Right renal cortex interstitium (tissue), 3 donors: ENCODE measurements around the gene CALY. TPM values are rescaled to one million over a fixed set of nuclear protein-coding genes. Genes with fewer than 3 reads are reported as not detected.

Experiments used
- DNase-seq, 3 donors: peaks; one replicate each; pipeline ENCODE4 v3.0.0-alpha.2; 2013; ENCODE audit warnings: low read depth in 3 of 3, low spot score in 2 of 3
- polyA plus RNA-seq, 3 donors: library from polyadenylated mRNA; unstranded; fragments of 120-200 nt; gene quantifications; one replicate each; pipeline ENCODE4 v1.2.1, GENCODE V29; 2013; ENCODE audit not compliant: insufficient read length in 3 of 3

CALY gene
- polyA plus RNA-seq, 3 donors = not detected

DNA sequence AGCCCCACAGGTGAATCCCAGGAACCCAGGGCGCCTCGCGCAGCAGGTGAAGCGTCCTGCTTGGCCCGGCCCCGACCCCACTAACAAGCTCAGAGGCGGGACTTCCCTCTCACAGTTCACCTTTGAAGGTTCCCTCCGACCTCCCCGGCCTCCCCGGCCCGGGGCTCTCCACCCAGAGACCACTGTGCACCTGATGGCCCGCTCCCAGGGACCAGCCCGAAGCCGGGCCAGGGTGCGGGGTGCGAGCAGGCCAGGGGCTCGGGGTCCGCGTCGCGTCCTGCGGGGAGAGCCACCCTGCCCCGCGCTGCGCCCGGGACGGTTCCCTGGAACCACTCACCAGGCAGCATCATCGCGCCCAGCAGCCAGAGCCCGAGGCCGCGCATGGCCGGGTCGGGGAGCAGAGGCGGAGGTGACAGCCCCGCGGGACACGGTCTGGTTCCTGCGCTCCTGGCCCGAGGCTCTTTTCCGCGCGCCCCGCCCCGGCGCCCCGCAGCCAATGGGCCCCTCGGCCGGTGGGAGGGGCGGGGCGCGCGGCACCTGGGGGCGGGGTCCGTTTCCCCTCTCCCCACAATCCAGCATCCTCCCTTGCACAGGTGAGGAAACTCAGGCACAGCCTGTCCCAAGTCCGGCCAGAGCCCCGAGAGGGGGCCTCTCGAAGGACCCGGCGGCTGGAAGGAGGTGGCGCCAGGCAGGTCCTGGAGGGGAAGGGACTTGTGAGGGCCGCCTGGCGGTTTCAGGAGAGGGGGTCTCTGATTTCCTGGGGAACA is 60.1 kb downstream of the CALY start, which contains the start of gene ADAM8:
TSS of gene ADAM8 (minus strand) at position 434 of the 767 bp plus-strand sequence. CDS start at position 383, 51 bp downstream.
- no peak for DNase-seq

DNA sequence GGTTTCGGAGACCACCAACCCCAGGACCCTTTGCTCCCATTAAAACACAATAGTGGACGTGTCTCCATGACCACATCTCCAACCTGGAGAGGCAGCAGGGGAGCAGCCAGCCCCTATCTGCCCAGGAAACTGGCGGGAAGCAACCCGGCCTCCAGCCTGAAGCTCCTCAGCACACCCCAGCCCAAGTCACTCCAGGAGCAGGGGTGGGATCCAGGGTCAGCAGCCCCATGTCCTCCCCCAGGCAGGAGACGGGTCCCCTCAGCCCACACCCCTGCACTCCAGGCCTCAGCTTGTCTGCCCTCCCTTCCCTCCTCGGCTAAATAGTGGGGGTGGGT is 60.6 kb downstream of the CALY start:
- DNase-seq = no peak

DNA sequence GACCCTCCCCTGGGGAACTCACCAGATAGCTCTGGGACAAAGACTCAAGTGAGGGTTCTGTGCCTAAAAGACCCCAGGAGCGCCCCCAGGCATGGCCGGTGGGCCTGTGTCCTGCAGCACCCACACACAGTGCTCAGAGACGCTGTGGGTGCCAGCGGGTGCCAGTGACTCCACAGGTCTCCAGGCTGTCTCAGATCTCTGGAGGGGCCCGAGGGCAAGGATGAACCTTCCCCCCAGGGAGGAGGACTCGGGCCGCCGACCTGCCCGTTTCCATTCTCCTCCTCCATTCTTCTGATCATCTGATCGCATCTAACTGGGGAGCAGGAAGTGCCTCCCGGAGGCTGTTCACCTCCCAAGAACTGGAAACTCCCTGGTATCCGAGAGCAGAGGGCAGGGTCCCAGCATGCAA is 61.0 kb downstream of the CALY start:
- no peak for DNase-seq

DNA sequence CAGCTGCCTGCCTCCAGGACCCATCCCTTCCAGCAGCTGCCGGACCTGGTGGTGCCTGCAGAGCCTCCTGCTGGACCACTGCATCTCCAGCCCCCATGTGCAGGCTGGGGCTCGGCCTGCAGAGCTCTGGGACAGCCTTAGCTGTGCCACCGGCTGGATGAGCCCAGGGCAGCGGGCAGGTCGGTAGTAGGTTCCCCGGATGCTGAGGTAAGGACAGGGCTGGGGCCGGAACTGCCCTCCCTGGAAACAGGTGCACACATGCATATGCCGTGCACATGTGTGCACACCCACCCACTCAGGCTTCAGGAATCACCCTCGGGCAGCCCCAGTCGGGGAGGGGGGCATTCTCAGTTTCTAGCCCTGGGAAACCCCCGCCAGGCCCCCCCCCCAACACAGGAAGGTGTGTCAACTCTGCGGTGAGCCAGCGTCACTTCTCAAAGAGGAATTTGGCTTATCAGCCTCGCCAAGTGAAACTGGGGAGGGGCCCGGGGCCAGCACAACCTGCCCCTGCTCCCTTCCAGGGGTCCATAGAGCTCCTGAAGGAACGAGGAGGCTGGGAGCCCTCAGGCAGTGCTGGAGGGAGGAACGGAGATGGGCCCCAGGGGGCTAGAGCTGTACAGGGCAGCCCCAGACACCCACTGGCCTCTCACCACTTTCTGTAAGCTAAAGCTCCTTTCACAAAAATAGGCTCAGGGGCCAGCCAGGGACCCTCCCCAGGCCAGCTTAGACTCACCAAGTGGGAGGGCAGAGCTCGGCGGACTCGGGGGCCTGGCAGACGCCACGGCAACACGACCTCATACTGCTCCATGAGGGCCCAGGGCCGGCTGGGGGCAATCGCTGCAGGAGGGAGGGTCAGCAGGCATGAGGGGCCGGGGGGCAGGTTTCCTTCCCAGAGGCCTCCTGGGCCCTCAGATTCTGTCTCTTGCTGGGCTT is 61.7 kb downstream of the CALY start:
- no peak for DNase-seq

Other genes with a start within 250 kb of the CALY start
- gene ADGRA1, start 249.0 kb downstream of the CALY start, polyA plus RNA-seq = 1 to 10 TPM; 1.2 to 1.7 (median 1.5) TPM
- gene KNDC1, start 176.7 kb downstream of the CALY start, polyA plus RNA-seq = 1 to 10 TPM; 4.1 to 5.5 (median 4.2) TPM
- not detected for gene UTF1, start 106.7 kb downstream of the CALY start, polyA plus RNA-seq
- under 1 TPM; 0.04 to 0.17 (median 0.14) TPM for gene VENTX, start 99.0 kb downstream of the CALY start, polyA plus RNA-seq
- gene ADAM8, start 60.0 kb downstream of the CALY start, polyA plus RNA-seq = 1 to 10 TPM; 1.0 to 1.6 (median 1.3) TPM
- 10 to 100 TPM; 53.6 to 60.4 (median 56.3) TPM for gene TUBGCP2, start 28.0 kb downstream of the CALY start, polyA plus RNA-seq
- 10 to 100 TPM; 33.1 to 42.2 (median 34.2) TPM for gene ZNF511, start 28.0 kb downstream of the CALY start, polyA plus RNA-seq
- gene PRAP1, start 10.5 kb upstream of the CALY start, polyA plus RNA-seq = 1 to 10 TPM; 3.3 to 7.1 (median 5.7) TPM
- gene FUOM, start 21.1 kb upstream of the CALY start, polyA plus RNA-seq = 10 to 100 TPM; 13.3 to 19.7 (median 17.2) TPM
- 100 to 1,000 TPM; 120 to 146 (median 134) TPM for gene ECHS1, start 36.5 kb upstream of the CALY start, polyA plus RNA-seq
- 1 to 10 TPM; 3.8 to 6.2 (median 4.2) TPM for gene PAOX, start 42.4 kb upstream of the CALY start, polyA plus RNA-seq
- 10 to 100 TPM; 63.4 to 66.6 (median 65.1) TPM for gene MTG1, start 57.3 kb upstream of the CALY start, polyA plus RNA-seq
- gene SPRN, start 87.7 kb upstream of the CALY start, polyA plus RNA-seq = 1 to 10 TPM; 2.7 to 3.5 (median 3.2) TPM
- 1 to 10 TPM in 2 of 3 donors, under 1 TPM in 1; 0.98 to 1.2 (median 1.1) TPM for gene SCART1, start 117.0 kb upstream of the CALY start, polyA plus RNA-seq
- under 1 TPM; 0.69 to 0.93 (median 0.76) TPM for gene CYP2E1, start 190.5 kb upstream of the CALY start, polyA plus RNA-seq
- gene SYCE1, start 228.7 kb upstream of the CALY start, polyA plus RNA-seq = under 1 TPM; 0.10 to 0.26 (median 0.26) TPM